GM21360 (cell line): Measurements from ENCODE around the gene NME4.
"Not testable (repeated sequence)": the region's sequence is repeated elsewhere in the genome, so short reads cannot be mapped to it uniquely, and the experiment has no call there.

Source experiments
- ATAC-seq: cut with Tn5 transposase; IDR thresholded peaks from one replicate; pipeline ENCODE4 v1.9.1; 2021; ENCODE audit warnings: mild to moderate bottlenecking, moderate library complexity; ENCODE audit not compliant: unreplicated experiment

NME4 gene

GRCh38 chr16:396199-396598, 800 bp upstream of the NME4 start:
- ATAC-seq: no peak

GRCh38 chr16:396605-397004, 394 bp upstream of the NME4 start:
- ATAC-seq: no peak

GRCh38 chr16:397736-398332, 835 bp downstream of the NME4 start:
- no peak for ATAC-seq

GRCh38 chr16:398561-399339, 1.8 kb downstream of the NME4 start:
- no peak for ATAC-seq

DNA sequence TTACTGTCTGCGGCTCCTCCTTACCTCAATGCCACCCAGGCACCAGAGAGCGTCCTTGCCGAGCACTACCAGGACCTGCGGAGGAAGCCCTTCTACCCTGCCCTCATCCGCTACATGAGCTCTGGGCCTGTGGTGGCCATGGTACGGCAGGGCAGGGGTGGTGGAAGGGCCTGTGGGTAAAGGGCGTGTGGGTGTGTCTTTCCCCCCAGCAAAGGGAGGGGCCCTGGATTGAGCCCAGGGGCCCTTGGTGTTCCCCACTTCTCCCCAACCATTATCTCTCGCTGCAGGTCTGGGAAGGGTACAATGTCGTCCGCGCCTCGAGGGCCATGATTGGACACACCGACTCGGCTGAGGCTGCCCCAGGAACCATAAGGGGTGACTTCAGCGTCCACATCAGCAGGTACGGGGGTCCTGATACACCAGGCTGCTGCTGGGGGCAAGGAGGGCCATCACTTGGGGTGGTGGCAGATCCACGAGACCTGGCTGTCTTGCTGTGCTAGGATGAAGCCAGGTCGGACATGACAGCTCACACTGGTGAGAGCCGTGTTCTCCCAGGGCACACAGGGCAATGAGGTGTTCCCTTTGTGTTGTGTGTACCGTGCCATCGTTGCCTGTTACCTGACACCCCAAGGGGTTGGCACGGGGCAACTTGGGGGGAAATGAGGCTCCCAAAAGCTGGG, 2.5 kb downstream of the NME4 start:
- ATAC-seq: no peak

- ATAC-seq: no peak
Measured at GRCh38 chr16:400061-400591, 3.1 kb downstream of the NME4 start.

DNA sequence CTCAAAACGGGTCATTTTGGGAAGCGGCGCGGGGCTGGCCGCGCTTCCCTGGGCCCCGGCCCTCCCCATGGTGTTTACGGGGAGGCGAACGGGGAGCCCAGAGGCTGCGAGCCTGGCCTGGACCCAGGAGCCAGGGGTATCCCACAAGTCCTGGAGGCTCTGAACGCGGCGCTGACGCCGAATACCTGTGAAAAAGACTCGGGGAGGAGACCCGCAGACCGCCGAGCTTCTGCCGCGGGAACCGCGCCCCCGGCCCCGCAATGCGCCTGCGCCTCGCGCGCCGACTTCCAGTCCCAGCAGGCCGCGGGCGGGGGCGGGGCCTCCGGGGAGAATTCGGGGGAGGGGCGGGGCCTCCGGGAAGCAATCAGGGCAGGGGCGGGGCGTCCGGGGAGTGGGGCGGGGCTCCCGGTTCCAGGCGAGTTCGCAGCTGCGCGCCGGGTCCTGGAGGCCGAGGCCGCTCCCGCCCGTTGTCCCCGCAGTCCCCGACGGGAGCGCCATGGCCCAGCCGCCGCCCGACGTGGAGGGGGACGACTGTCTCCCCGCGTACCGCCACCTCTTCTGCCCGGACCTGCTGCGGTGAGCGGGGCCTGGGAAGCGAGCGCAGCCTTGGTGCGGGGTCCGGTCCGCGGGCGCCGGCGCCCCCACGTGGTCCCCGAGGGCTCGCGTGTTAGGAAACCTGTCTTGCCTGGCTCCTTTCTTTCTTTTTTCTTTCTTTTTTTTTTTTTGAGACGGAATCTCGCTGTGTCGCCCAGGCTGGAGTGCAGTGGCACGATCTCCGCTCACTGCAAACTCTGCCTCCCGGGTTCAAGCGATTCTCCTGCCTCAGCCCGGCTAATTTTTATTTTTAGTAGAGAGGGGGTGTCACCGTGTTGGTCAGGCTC, 4.7 kb downstream of the NME4 start, which contains the start of gene DECR2:
Gene DECR2 (plus strand): TSS at position 418 of the 881 bp plus-strand sequence. CDS start 79 bp downstream, at position 497.
- peak; percentile 49 for ATAC-seq

GRCh38 chr16:404971-405486, 8.0 kb downstream of the NME4 start:
- no peak for ATAC-seq

- no peak for ATAC-seq
Measured at GRCh38 chr16:405548-406506, 8.8 kb downstream of the NME4 start.

- ATAC-seq: no peak
Measured at GRCh38 chr16:407253-407652, 10.3 kb downstream of the NME4 start.

GRCh38 chr16:410516-411178, 13.6 kb downstream of the NME4 start:
- no peak for ATAC-seq

- no peak for ATAC-seq
Measured at GRCh38 chr16:411576-412265, 14.7 kb downstream of the NME4 start.

DNA sequence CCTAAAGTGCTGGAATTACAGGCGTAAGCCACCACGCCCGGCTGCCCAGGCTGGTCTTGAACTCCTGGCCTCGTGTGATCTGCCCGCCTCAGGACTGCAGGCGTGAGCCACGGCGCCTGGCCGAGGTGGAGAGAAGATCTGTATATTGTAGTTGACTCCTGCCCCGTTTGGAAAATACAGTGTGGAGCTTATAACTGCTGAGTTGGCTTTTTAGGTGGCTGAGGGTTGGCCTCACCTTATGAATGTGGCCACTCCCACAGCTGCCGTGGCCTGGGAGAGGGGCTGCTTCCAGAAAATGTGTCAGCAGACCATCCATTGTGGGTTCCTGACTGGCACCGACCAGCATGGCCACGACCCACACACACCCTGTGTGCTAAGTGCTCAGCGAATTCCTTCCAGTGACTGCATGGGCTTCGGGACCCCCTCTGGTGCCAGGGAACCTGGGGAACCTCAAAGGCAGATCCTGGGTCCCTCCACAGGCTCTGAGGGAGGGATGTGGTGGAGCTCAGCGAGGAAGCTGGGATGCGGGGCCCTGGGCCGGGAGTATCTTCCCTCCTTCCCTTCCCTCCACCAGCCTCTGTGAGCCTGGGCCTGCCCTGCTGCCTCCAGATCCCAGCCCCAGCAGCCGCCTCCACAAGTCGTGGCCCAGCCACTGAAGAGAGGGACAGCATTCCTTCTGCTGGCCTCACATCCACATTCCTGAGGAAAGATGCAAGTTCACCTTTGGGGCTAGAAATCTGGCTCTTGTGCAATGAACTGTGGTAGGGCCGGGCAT, 17.6 kb downstream of the NME4 start:
- ATAC-seq: no peak

DNA sequence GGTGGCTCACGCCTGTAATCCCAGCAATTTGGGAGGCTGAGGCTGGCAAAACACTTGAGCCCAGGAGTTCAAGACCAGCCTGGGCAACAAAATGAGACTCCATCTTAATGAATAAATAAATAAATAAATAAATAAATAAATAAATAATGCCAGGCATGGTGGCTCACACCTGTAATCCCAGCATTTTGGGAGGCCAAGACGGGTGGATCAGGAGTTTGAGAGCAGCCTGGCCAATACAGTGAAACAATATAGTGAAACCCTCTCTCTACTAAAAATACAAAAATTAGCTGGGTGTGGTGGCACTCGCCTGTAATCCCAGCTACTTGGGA, 18.1 kb downstream of the NME4 start:
- not testable (repeated sequence) for ATAC-seq

GRCh38 chr16:422179-422578, 25.2 kb downstream of the NME4 start:
- ATAC-seq: not testable (repeated sequence)

DNA sequence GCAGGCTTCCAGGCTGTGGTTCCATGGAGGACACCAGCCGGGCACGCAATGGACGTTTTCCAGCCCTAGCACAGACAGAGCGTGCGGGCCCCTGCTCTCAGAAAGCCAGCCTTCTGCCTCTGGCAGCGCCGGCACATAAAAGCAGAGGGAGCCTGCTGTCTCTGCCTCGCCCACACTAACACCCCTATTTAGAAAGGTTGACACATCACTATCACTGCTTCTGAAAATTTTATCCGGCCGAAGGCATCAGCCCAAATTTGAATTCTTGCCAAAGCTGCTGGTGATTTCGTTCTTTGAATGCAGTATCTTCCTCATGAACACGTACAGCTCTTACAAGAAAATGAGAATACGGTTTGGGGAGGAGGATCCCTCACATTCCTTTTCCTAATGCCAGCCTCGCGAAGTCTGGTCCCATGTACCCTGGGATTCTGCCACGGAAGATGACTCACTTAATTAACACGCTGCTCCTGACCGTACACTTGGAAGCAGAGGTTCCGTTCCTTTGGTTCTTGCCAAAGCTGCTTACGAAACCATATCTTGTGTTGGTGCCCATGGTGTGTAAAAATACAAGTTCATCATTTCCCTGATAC, 27.1 kb downstream of the NME4 start:
- ATAC-seq: no peak

DNA sequence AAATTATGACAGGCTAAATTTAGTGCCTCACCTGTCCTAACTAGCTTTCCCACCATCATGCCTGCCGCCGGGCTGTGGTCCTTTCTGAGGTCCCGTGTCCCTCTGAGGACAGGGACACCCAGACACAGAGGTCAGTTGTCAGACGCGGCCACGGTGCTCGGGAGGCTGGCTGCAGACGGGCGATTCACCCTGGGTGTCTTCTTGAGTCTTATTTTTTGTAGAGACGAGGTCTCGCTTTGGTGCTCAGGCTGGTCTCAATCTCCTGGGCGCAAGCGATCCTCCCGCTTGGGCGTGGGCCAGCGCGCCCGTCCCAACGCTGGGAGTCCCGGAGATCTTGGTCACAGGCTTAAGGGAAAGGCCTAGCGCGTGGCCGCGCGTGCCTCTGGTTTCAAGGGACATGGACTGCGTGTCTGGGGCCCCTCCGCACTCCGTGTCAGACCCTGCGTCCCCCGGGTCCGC, 27.7 kb downstream of the NME4 start:
- ATAC-seq: no peak
